ENCODE data around the gene MOB1A. TPM values are rescaled to one million over a fixed set of nuclear protein-coding genes. Genes with fewer than 3 reads are reported as not detected.
A peak's percentile ranks its signal among the peaks of the same experiment; 100 is the strongest.
"Not testable (repeated sequence)": the region's sequence is repeated elsewhere in the genome, so short reads cannot be mapped to it uniquely, and the experiment has no call there.

Gene MOB1A
- total RNA-seq, 2 donors from 2014 or later = 67.4 to 79.7 TPM

GRCh38 chr2:74162951-74163350 lies 15.7 kb downstream of the MOB1A start:
- ATAC-seq (no peak), DNase-seq (no peak)
- intact Hi-C loops (cut with DNase I) = no loop called here

GRCh38 chr2:74155830-74156229 lies 22.8 kb downstream of the MOB1A start:
- ATAC-seq (no peak), DNase-seq (no peak)
- intact Hi-C loops (cut with DNase I) = no loop called here

GRCh38 chr2:74152954-74153353 lies 25.7 kb downstream of the MOB1A start:
- no peak for DNase-seq
- intact Hi-C loops (cut with DNase I) = no loop called here
- no peak for ATAC-seq

DNA sequence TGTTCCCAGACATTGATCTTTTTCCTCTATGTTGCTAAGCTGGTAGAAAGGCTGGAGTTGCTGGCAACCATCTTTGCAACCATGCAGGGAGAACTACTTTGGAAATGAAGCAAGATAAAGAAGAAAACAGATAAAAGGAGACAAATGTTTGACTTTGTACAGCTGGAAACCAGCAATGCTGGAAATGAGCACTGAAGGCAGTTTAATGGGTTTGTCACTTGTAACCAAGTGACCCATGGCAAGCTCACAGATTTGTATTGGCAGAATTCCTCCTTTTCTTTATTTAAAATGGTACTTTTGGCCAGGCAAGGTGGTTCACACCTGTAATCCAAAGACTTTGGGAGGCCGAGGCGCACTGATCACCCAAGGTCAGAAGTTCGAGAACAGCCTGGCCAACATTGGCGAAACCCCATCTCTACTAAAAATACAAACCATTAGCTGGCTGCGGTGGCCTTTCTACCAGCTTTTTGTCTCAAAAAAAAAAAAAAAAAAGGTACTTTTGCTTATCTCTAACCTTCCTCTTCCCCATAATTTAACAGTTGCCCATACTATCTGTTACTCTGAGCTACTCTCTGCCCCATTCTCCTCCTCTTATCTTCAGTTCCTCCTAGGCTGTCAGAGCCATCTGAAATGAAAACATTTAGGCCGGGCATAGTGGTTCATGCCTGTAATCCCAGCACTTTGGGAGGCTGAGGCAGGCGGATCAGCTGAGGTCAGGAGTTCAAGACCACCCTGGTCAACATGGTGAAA lies 28.9 kb downstream of the MOB1A start:
- ATAC-seq (no peak), DNase-seq (no peak)
- intact Hi-C loops (cut with DNase I) = loop anchor here in 1 of 2 donors (5.0 to 10.0 kb wide), 2 partner anchors 222 to 725 kb away; partner anchors contain the start of gene DGUOK

- intact Hi-C loops (cut with DNase I) = loop anchor here in 1 of 2 donors (5.0 to 10.0 kb wide), 2 partner anchors 222 to 726 kb away; partner anchors contain the start of gene DGUOK
- no peak for DNase-seq
- ATAC-seq = no peak
Measured at GRCh38 chr2:74149247-74149525, 29.5 kb downstream of the MOB1A start.

DNA sequence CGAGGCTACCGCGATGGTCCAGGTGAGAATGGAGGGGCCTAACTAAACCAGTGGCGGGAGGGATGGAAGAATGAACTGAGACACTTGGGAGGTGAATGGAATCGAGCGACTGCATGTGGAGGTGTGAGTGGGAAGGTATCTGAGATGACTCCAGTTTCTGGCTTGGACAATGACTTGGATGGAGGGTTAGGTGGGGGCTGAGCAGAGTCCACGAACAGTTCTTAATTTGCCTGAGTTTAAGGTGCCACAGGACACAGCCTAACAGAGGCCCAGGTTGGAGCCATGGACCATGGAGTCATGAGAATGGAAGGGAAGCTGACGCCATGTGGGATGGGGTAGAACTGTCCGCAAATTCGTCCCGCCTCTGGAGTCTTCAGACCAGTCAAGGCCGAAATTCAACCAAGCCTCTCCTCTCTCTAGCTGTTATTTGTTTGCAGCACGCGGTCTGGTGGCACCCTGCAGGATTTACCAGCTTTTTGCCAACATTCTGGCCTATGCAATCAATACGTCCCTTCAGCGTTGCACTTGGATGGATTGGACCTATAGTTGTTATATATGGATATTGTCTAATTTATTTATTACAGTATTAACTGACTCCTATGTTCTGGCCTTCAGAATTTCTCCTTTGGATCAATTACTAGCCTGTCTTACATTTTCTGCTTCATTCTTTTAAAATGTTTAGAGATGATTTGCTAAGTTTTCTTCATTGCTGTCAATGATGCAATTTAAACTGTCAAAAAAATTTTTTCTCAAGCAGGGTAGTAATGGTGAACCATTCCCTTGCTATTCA lies 30.0 kb downstream of the MOB1A start:
- DNase-seq = no peak
- no peak for ATAC-seq
- intact Hi-C loops (cut with DNase I) = loop anchor here in 1 of 2 donors (5.0 to 10.0 kb wide), 2 partner anchors 221 to 726 kb away; partner anchors contain the start of gene DGUOK

DNA sequence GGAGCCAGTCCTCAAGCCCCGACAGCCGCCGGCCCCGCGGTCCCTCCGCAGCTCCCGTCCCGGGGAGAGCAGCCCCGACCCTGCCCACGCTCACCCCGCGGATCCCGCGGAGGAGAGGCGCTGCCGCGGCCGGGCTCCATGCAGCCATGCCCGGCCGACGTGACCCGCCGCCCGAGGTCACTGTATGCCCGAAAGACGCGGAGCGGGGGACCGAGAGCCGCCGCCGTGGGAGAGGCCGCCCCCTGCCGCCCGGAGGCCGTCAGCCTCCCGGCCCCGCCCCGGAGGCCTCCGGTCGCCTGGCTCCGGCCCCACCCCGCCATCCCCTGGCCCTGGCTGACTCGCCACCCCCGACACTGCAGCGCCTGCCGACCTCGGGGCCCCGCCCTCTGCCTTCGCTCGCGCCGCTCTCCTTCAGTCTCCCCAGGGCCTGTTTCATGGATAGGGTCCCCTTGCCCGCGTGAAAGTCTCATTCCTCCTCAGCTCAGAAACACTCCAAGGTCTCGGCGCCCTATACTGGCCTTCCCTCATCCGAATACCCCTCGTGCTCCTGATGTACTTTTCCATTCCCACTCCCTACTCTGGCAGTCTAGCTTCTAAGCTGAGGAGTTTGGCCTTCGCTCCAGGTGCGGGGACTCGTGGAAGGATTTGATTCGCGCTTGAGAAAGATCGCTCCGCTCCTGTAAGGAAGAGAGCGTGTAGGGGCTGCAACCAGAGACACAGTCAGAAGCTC lies 30.8 kb downstream of the MOB1A start, which contains the start of gene BOLA3:
TSS of gene BOLA3 (minus strand) at position 186 of the 730 bp plus-strand sequence. CDS start at position 148, 38 bp downstream.
- DNase-seq = peak; percentile 90
- ATAC-seq = peak; percentile 98
- intact Hi-C loops (cut with DNase I) = loop anchor here in 1 of 2 donors (5.0 to 10.0 kb wide), 2 partner anchors 221 to 727 kb away; partner anchors contain the start of gene DGUOK

- ATAC-seq (peak; percentile 12 to 38), DNase-seq (no peak)
- intact Hi-C loops (cut with DNase I) = loop anchor here in 1 of 2 donors (5.0 to 10.0 kb wide), 2 partner anchors 220 to 728 kb away; partner anchors contain the start of gene DGUOK
Measured at GRCh38 chr2:74146929-74147726, 31.6 kb downstream of the MOB1A start.

DNA sequence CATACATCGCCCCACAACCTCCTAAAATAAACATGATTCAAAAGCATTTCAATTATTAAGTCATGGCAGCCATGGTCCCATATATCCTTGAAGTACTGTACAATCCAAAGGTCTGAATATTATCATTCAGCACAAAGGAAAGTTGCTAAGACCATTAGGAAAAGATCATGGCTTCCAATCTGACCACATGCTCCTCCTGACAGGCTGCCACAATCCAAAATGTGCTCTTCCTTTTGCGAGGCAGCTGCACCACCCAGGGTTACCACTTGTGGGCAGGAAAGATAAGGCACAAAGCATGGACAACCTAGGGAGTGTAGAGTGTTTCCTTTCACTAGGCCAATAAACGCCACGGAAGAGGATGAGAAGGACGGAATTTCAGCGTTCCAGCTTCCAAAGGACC lies 36.3 kb downstream of the MOB1A start:
- ATAC-seq (no peak), DNase-seq (no peak)
- intact Hi-C loops (cut with DNase I) = loop anchor here in 1 of 2 donors (10.0 kb wide), 1 partner anchor 732 kb away; no protein-coding TSS in a partner anchor

- no peak for ATAC-seq
- no peak for DNase-seq
- intact Hi-C loops (cut with DNase I) = no loop called here
Measured at GRCh38 chr2:74138600-74139323, 39.9 kb downstream of the MOB1A start.

GRCh38 chr2:74137651-74138599 lies 40.8 kb downstream of the MOB1A start:
- intact Hi-C loops (cut with DNase I) = no loop called here
- ATAC-seq (no peak), DNase-seq (no peak)

DNA sequence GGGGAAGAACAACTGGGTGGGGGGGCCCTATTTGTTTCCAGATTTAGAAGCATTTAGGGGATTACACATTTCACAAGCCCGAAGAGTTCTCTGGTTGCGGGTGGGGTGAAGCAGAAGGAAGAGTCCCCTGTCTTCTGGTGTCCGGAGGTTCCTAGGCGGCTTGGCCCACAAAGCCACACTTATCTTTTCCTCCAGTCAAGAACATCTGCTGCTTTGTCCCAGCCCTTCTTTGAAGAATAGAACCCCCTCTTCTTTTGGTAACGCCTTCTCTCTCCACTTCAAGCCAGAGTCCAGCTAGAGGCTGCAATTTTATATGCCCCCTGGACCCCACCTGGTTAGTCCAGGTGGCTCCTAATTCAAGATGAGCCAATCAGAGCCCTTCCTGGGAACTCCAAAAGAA lies 46.8 kb downstream of the MOB1A start:
- DNase-seq = no peak
- intact Hi-C loops (cut with DNase I) = no loop called here
- ATAC-seq = no peak

- no peak for ATAC-seq
- intact Hi-C loops (cut with DNase I) = no loop called here
- DNase-seq = no peak
Measured at GRCh38 chr2:74130211-74130995, 48.3 kb downstream of the MOB1A start.

GRCh38 chr2:74128206-74128605 lies 50.5 kb downstream of the MOB1A start:
- ATAC-seq (no peak), DNase-seq (no peak)
- intact Hi-C loops (cut with DNase I) = no loop called here

GRCh38 chr2:74123955-74124354 lies 54.7 kb downstream of the MOB1A start:
- DNase-seq; intact Hi-C loops (cut with DNase I); ATAC-seq: not testable (repeated sequence)

- DNase-seq; ATAC-seq; intact Hi-C loops (cut with DNase I): not testable (repeated sequence)
Measured at GRCh38 chr2:74121846-74122245, 56.8 kb downstream of the MOB1A start.

All from left cardiac atrium (tissue), 4 donors.